ENCODE measurements around the gene SERP2.
A peak's percentile ranks its signal among the peaks of the same experiment; 100 is the strongest.

Gene SERP2

DNA sequence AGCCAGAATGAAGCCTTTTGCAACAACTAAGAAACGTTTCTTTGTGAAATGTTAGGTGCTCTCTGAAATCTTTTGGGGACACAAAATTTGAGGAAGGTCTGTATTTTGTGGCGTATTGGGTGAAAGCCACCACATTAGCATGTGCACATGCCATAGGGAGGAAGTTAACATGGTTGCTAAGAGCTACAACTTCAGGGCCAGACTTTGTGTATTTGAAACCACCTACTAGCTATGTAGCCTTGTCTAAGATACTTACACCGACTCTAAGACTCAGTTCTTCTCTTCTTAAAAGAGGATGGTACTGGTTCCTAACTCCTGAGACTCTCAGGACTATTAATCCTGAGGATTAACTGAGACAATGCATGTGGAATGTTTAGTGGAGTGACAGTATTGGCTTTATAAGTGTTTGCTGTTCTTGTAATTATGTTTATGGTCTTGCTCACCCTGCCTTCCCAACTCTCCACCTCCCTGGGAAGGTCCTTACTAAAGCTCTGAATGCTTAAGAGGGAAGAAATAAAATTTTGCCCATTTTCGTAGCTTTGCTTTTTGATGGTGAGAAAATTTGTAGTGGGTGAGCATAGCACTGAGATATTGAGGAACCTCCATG, 15.5 kb downstream of the SERP2 start:
- no peak for DNase-seq

DNA sequence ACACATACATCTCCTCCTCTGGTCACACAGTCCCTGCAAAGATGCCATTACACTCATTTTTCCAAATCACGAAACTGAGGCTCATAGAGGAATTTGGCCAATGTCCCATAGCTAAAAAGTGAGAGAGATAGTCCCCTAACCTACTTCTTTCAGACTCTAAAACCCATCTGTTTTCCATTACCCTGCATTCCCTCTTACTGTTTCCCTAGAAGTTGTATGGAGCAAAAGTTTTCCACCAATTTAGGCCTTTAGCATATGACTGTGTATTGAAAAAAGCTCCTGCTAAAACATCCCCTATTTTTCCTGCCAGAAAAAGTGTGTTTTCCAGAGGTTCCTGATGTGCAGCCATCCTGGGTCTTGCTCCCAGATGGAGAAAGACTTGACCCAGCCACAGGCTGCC, 16.3 kb downstream of the SERP2 start:
- no peak for DNase-seq

DNA sequence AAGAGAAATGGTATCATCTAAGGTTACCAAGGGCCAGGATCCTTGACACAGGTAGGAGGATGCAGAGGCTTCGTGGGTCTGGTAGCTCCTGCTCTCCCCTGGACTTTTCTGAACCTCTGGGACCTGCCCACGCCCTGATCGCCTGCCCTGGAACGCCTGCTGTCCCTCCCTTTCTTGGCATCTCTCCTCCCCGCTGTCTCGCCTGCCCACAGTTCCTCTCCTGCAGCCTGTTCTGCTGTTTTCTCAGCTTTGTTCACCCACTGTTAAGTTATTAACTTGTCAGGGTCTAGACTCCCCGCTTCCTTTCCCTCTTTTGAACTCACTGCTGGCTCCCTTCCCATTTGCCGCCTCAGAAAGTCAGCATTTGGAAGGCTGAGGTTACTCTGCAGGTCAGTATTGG, 19.8 kb downstream of the SERP2 start:
- DNase-seq = peak; percentile 39

DNA sequence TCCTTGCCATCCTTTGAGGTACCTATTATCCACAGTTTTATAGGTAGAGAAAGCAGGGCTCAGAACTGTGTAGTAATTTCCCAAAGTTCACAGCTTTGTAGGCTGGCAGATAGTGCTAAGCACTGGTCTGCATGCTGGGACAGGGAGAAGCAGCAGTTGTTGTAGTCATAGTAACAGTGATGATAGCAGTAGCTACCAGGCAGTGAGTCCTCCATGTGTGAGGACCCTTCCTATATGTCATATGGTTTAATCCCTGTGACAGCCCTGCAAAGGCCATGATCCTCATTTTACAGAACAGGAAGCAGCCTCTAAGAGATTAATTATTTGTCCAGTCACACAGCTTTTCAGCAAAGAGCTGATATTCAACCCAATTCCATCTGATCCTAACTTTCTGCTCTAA, 21.0 kb downstream of the SERP2 start:
- no peak for DNase-seq

DNA sequence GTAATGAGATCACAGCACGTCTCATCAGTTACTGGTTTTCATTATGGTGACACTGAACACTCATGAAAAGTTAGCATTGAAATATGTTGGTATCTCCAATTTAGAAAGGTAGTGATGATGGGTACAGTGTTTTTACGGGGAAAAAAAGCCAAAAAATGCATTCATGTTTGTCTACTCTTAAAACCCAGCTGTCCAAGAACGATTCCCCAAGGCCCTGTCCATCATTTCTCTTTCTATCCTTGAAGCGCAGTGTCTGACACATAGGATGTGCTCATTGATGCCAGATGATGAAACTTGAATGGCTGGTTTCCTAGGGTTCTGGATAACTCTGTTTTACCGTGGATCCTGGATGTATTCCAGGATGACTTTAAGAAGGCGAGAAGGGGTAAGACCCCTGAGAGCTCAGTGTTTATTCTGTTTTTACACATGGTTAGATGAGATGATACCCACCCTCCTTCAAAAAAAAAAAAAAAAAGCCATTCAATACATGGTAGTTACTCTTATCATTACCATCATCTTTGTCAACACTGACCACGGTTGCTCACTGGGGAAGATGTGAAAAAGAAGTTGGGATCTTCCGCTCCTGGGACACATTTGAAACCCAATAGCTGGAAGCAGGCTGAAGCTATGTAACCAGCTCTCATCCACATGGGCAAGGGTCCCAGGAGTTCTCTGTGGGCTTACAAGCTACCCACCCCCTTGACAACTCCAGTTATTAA, 22.5 kb downstream of the SERP2 start:
- no peak for DNase-seq

DNA sequence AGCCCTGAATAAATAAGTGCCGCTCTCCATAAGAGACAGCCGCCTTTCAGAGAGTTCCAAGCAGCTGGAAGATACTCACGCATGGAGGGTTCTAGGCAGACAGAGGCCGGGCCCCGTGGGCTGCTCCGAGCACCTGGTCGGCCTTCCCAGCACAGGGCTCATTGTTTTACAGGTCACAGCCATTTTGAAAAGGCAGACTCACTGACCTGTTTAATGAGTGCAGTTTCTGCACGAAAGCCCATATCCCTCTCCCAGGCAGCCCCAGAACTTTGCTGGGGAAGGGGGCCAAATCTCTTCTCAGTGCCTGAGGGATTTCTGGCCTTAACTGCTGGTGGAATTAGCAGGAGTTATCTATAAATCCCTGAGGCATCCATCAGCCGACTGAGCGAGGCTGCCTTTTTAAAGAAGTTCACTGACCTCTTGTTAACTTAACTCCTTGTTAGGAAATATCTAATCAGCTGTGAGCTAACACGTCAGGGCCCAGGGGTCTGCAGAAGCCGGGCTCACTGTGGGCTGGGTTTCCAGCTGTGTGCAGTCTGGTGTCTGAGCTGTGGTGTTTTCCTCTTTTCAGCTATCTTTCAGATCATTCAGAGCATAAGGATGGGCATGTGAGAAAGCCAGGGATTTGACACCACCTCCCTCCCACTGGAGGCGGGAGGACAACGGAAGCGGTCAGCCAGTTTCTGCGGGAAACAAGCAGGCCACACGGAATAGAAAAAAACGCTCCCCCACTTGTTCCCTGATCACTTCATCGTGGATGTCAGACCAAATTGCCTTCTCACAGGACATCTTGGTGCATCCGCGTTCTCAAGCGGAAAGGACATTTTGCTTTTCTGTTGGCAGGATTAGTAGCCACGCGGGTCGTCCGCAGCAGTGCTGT, 23.3 kb downstream of the SERP2 start:
- peak; percentile 62 for DNase-seq

DNA sequence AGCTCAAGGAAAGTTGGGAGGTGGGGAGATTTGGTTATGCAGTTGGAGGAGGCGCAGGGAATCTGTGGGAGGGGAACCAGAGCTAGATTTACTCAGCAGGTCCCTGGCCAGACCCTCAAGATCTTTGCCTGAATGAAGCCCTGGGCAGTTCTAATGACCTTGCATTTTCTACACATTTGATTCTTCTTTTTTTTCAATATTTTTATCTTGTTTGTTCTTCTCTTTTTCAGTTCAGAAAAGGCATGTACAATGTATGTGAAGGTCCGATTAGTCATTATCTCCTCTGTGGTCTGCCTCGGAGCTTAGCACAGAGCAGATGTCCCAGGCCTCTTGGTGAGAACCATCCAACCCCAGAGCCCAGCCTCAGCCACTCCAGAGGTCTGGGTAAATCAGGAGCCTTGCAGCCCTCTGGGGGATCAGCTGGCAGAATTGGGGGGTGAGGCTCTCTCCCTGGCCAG, 24.2 kb downstream of the SERP2 start:
- DNase-seq = no peak

DNA sequence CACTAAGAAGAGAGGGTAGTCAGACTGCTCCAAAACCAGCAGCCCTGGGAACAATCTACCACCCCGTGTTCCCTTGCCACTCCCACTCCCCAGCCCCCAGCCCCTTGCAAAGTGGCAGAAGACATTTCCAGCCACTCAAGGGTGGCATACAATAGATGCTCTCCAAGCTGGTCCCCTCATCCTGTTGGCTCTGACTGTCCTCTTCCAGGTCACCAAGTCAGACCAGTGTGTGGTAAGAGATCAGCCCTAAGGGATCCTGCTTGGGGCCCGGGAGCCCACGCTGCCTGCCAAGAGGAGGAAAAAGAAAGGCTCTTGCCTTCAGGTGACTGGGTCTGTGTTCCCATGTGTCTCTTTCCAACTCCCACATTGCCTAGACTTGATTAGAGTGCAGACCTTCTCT, 25.0 kb downstream of the SERP2 start:
- DNase-seq = no peak

DNA sequence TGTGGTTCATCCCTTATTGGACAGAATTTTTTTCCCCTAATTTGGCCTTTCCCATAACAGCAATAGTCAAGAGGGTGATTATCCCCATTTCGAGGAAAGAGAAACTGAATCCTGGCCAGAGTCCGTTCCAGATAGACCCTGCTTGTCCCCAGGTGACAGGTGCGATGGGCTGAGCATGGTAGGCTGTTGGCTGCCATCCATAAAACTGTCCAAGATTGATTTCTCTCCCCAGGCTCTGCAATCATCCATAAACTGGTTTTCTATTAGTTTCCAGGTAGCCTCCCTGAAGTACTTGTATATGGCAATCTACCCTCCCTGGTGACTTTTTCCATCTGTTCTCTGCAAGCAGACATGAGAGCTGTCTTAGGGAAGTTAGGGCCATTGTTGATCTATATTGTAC, 25.4 kb downstream of the SERP2 start:
- DNase-seq = no peak

DNA sequence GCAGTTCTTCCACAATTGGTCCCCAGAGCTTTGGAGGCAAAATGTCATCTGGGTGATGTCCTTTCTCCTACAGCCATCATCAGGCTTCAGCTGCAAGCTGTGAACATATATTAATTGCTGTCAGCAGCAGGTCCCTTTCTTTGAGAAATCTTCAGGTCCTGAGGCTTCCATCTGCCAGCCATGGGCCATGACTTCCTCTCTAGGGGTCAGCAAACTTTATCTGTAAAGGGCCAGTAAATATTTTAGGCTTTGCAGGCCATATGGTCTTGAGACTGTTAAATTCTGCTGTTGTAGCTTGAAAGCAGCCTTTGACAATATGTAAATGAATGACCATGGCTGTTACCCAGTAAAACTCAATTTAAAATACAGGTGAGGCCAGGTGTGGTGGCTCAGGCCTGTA, 27.1 kb downstream of the SERP2 start:
- DNase-seq = no peak

DNA sequence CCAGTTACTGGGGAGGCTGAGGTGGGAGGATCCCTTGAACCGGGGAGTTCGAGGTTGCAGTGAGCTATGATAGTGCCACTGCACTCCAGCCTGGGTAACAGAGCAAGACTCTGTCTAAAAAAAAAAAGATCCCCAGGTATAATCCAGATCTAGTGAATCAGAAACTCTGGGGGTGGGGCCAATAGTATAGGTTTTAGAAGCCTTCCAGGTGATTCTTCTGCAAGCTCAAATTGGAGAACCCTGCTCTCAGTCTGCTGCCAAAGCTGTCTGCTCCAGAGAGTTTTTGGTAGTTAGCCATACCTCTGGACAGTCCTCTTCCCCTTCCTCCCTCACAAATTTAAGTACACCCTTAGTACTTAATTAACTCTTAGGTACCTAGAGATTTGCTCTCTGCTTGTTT, 28.0 kb downstream of the SERP2 start:
- no peak for DNase-seq

DNA sequence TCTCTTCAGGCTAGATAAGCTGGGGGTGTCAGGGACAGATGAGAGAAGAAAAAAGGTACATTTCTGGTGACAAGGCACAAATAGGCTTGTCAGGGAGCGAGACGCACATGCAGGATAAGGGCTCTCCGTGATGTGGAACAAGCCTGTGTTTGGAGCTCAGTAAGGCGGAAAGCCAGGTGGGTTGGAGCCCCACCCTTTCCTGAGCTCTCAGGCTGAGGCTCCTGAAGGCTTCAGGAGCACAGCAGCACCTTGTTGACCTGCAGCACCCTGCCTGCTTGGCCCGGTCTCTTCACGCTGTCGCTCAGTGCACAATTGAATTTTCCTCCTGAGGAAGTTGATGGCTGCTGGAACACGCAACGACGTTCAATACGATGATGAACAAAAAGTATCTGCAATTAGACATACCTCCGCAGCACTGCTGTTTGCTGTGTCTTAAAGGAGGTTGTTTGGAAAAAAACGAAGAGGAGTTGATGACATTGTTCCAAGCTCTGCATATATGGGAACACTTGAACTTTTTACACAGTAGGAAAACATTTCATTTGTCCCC, 29.3 kb downstream of the SERP2 start:
- no peak for DNase-seq

DNA sequence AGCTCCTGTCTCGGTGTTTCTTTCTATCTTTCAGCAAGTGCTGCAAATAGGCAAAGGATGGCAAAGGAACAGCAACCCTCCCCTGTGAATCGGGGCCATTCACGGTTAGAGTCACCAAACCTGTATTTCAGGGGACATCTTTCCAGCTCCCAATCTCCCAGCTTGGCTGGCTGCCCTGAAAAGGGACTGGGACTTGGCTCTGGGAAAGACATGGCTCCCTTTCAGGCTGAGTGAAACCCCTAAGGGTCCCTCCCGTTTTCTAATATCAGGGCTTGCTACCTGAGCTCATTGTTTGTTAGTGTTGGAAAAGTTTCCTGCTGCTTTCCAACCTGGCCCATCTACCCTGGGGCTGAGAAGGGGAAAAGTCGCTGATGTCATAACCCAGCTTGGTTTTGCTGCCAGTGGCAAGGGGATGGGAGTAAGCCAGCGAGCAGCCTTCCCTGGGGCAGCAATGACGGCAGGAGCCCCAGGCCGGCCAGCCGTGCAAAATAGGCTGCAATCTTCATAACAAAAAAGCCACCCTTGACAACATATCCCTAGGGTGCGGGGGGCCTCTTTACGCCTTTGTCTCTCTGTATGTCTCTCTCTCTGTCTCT, 29.9 kb downstream of the SERP2 start:
- peak; percentile 53 for DNase-seq

DNA sequence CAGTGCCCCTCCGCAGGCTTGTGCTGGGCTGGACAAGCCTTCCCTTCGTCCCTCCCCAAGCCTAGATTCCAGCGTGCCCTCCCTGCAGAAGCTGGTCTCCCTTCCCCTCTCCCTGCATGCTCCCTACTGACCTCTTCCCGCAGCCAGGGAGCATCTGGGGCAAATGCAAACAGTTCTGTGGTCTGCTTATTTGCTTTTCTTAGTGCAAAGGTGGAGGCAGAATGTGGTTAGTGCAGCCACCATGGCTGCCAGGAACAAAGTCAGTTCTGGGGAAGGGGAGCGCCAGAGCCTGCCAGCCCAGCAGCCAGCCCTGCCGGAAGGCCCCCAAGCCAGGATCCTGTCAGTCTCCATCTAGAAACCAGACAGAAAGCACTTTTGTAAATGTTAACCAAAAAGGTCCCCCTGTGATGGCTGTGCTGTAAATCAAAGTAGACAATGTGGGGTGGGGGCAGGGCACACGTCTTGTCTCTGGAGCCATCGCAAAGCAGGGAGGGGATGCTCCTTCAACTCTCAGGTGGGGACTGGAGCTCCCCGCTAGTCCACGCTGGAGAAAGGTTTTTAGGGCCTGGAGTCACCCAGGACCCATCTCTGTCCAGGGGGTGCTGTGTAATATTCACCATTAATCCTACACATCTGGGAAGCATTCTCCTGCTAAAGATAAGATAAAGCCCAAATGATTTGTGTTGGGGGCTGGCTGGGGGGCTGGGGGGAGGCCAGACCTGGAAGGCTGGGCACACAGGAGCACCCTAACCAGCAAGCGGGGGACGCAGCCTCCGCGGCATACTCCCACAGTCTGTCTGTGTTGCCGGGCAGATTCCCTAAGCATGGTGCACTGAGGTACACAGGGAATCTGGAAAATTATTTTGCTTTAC, 30.9 kb downstream of the SERP2 start:
- DNase-seq = no peak

DNA sequence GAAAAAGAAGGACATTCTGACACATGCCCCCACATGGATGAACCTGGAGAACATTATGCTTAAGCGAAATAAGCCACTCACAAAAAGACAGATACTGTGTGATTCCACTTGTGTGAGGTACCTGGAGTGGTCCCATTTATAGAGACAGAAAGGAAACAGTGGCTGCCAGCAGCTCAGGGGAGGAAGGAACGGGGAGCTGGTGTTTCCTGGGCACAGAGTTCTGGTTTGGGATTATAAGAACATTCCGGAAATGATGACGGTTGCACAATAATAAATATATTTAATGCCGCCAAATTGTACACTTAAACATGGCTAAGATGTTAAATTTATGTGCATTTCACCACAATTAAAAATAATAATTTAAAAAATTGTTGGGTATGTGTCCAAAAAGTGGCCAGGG, 33.0 kb downstream of the SERP2 start:
- no peak for DNase-seq

DNA sequence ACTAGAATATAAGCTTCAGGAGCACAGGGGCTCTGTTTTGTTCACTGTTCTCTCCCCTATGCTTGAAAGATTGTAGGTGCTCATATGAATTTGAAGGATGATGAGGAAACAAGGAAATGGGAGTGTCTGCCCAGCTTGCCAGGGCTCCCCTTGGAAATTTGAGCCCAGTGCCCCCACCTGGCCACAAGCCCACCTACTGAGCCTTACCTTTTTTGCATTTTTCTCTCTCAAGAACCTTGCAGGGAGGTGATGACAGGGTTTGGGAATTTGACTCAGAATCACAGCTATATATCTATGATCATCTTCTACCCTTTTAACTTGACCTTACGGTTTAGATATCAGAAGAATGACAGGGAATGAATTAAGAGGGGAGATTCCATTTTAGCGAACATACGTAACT, 33.8 kb downstream of the SERP2 start:
- DNase-seq = no peak

DNA sequence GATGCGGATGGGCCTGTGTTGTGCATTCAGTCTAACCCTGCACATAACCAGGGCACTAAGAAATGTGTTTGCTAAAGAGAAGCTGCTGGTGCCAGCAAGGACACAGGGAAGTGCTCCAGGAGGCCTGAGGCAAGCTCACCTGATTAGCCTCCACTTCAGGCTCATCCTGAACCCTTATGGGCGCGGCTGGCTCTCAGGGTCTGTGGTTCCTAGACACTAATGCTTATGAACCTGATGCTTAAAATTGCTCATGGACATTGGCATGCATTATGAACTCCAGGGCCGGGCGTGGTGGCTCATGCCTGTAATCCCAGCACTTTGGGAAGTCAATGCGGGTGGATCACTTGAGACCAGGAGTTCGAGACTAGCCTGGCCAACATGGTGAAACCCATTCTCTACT, 34.3 kb downstream of the SERP2 start:
- no peak for DNase-seq

DNA sequence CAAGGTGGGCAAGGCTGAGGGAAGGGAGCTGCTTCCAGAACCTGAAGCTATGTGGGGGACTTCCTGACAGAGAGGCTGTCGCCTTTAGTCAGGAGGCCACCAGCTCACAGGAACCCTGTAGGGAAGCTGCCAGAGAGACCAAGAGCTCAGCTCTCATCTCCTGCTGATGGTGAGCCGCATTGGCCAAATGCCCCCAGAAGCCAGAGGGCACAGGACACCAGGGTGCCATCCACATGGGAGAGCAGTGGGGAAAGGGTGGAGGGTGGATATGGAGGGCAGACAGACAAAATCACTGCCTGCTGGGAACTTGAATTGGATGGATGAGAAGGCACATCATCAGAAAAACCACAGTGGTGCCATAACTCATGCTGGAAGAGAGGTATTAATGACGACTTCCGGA, 36.0 kb downstream of the SERP2 start:
- no peak for DNase-seq

DNA sequence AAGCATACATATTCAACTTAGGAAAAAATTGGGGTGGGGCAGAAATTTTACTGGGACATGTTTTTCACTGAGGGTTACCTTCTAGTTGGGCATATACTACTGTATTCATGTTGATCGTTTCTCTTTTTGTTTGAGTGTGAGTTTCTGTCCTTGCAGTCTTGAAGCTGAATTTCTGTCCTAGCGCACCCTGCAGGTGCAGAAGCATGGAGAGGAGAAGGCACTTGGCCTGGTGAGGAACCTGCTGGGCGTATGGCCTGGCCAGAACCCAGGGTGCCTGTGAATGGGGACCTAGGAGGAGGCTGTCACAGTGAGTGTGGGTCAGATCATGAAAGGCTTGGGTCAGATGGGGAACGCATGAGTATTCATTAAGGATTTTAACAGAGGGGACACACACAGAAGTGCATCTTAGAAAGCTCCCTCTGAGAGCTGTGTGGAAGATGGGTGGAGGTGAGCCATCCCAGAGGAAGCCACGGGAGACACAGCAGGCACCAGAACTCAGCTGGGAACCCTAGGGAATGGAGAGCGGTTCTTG, 36.8 kb downstream of the SERP2 start:
- DNase-seq = no peak

DNA sequence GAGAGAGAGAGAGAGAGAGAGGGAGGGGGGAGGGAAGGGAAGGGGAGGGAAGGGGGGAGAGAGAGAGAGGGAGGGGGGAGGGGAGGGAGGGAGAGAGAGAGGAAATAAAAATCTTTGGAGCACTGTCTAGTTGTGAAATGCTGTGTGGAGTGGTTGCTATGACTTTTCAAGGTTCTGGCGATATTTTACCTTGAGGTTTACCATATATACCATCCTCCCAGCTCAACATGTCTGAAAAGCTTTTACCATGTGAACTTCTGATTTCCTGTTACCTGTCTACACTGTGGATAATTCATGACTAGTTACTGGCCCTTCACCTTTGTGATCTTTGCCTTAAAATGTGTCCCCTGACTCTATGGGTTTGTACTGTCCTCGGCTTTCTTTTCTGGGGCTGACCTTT, 38.2 kb downstream of the SERP2 start:
- no peak for DNase-seq

DNA sequence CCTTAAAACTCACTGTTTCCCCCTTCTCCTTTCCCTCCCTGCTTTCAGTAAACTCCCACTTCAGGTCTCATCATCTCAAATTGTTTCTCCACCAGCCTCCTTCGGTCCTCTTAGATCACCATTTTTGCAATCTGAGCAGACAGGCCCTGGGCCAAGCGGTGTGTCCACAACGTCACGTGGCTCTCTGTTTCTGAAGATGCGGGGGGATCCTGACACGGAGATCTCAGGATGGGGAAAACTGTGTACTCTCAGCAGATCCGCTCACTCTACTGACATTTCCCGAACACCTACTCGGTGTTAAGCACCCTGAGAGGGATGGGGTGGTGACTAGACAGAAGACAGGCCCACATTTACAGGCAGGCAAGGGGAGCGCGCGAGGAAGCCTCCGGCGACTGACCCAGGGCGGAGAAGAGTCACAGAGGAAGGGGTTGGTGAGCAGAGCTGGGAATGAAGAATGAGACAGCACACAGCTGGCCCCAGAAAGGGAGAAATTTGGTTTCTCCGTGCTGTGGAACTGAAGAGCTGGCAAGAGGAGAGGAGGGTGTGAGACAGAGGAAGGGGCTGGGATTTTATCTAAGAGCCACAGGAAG, 38.8 kb downstream of the SERP2 start:
- no peak for DNase-seq

DNA sequence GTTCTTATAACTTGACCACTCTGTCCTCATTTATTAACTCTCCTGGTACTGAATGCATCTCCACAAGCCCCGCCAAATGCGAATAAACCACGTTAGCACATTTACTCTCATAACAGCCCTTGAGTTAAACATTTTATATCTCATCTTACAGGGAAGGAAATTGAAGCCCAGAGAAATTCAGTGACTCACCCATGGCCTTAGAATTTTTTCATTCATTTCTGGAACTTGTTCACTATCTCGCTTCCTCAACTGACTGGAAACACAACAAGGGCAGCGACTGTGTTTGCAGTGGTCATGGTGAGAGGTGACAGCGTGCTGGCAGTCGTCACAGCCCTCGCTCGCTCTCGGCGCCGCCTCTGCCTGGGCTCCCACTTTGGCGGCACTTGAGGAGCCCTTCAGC, 39.5 kb downstream of the SERP2 start:
- DNase-seq = no peak
